ENCODE results near the gene FOXQ1. TPM values are rescaled to one million over a fixed set of nuclear protein-coding genes. Genes with fewer than 3 reads are reported as not detected.

FOXQ1 gene
- total and polyA plus RNA-seq, 2 of the 13 experiments (the other 11 are each of a cell fraction or from before 2014, with no cell fraction given), result 35.2 to 39.8 TPM

DNA sequence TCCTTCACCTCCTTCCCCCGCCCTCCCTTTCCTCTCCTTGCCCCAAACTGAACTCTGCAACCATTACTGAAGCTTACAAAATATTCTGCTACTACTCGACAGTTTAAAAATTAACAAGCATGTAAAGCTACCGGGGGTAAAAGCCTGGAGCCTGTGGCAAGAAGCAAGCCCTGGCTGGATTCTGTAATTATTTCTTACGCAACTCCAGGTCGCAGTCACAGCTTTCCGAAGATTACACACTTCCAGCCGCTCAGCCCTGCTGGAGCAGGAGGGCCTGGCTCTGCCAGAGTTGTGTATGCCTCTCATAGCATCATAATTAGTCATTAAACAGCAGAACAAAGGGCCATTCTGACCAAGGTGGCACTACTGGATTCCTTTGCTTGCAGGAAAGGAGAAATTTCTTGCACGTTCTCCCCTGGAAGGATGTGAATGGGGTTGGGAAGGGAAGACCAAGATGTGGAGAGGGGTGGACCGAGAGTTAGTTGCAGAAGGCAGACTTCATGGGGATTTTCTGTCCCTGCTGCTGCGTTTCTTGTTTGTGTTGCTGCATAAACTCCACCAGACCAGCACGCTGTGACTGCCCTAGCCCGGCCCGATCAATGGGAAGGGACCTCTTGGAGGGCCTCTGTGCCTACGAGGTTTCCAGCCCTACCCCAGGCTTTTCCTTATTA is 23.6 kb downstream of the FOXQ1 start (continued):
- TF ChIP-seq, protein P1, sequence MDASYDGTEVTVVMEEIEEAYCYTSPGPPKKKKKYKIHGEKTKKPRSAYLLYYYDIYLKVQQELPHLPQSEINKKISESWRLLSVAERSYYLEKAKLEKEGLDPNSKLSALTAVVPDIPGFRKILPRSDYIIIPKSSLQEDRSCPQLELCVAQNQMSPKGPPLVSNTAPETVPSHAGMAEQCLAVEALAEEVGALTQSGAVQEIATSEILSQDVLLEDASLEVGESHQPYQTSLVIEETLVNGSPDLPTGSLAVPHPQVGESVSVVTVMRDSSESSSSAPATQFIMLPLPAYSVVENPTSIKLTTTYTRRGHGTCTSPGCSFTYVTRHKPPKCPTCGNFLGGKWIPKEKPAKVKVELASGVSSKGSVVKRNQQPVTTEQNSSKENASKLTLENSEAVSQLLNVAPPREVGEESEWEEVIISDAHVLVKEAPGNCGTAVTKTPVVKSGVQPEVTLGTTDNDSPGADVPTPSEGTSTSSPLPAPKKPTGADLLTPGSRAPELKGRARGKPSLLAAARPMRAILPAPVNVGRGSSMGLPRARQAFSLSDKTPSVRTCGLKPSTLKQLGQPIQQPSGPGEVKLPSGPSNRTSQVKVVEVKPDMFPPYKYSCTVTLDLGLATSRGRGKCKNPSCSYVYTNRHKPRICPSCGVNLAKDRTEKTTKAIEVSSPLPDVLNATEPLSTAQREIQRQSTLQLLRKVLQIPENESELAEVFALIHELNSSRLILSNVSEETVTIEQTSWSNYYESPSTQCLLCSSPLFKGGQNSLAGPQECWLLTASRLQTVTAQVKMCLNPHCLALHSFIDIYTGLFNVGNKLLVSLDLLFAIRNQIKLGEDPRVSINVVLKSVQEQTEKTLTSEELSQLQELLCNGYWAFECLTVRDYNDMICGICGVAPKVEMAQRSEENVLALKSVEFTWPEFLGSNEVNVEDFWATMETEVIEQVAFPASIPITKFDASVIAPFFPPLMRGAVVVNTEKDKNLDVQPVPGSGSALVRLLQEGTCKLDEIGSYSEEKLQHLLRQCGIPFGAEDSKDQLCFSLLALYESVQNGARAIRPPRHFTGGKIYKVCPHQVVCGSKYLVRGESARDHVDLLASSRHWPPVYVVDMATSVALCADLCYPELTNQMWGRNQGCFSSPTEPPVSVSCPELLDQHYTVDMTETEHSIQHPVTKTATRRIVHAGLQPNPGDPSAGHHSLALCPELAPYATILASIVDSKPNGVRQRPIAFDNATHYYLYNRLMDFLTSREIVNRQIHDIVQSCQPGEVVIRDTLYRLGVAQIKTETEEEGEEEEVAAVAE (CRISPR knock-in tag; IDR thresholded peaks at IDR 0.05; ENCODE audit: borderline replicate concordance), result peak; percentile 87; the same call in 1 of the 2 replicates
- TF ChIP-seq KDM4B (CRISPR knock-in tag; IDR thresholded peaks at IDR 0.05), result peak; percentile 79; the same call in 1 of the 2 replicates
- no peak for TF ChIP-seq ZFP90 (CRISPR knock-in tag; IDR thresholded peaks at IDR 0.05; ENCODE audit: borderline replicate concordance)
- TF ChIP-seq, protein P2, sequence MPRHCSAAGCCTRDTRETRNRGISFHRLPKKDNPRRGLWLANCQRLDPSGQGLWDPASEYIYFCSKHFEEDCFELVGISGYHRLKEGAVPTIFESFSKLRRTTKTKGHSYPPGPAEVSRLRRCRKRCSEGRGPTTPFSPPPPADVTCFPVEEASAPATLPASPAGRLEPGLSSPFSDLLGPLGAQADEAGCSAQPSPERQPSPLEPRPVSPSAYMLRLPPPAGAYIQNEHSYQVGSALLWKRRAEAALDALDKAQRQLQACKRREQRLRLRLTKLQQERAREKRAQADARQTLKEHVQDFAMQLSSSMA (CRISPR knock-in tag; IDR thresholded peaks at IDR 0.05), result peak; percentile 83; the same call in 1 of the 2 replicates
- 0 out of 2 replicates have a peak, but pooled peaks have one; percentile 17 for TF ChIP-seq WIZ (CRISPR knock-in tag; IDR thresholded peaks at IDR 0.05)
- TF ChIP-seq, protein P3, sequence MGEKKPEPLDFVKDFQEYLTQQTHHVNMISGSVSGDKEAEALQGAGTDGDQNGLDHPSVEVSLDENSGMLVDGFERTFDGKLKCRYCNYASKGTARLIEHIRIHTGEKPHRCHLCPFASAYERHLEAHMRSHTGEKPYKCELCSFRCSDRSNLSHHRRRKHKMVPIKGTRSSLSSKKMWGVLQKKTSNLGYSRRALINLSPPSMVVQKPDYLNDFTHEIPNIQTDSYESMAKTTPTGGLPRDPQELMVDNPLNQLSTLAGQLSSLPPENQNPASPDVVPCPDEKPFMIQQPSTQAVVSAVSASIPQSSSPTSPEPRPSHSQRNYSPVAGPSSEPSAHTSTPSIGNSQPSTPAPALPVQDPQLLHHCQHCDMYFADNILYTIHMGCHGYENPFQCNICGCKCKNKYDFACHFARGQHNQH (CRISPR knock-in tag; IDR thresholded peaks at IDR 0.05), result peak; percentile 92
- no peak; the same call in 1 of the 2 replicates for TF ChIP-seq SP5 (CRISPR knock-in tag; IDR thresholded peaks at IDR 0.05; ENCODE audit: borderline replicate concordance, low read depth)
- peak; percentile 41; the same call in 1 of the 2 replicates for TF ChIP-seq RELA (CRISPR knock-in tag; IDR thresholded peaks at IDR 0.05)
- TF ChIP-seq FOXP1 (IDR thresholded peaks at IDR 0.05), result no peak
- TF ChIP-seq FOXP1 (CRISPR knock-in tag; IDR thresholded peaks at IDR 0.05), result peak; percentile 90
- no peak for TF ChIP-seq NFE2 (CRISPR knock-in tag; IDR thresholded peaks at IDR 0.05)
- no peak for TF ChIP-seq ZNF468 (CRISPR knock-in tag; IDR thresholded peaks at IDR 0.05)
- peak; percentile 89 for TF ChIP-seq ZNF501 (CRISPR knock-in tag; IDR thresholded peaks at IDR 0.05)
- TF ChIP-seq, protein P4, sequence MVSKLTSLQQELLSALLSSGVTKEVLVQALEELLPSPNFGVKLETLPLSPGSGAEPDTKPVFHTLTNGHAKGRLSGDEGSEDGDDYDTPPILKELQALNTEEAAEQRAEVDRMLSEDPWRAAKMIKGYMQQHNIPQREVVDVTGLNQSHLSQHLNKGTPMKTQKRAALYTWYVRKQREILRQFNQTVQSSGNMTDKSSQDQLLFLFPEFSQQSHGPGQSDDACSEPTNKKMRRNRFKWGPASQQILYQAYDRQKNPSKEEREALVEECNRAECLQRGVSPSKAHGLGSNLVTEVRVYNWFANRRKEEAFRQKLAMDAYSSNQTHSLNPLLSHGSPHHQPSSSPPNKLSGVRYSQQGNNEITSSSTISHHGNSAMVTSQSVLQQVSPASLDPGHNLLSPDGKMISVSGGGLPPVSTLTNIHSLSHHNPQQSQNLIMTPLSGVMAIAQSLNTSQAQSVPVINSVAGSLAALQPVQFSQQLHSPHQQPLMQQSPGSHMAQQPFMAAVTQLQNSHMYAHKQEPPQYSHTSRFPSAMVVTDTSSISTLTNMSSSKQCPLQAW (CRISPR knock-in tag; IDR thresholded peaks at IDR 0.05), result peak; percentile 100
- peak; percentile 80 for TF ChIP-seq AHR (CRISPR knock-in tag; IDR thresholded peaks at IDR 0.05)
- peak; percentile 86; the same call in 1 of the 2 replicates for TF ChIP-seq ZNF788 (CRISPR knock-in tag; IDR thresholded peaks at IDR 0.05; ENCODE audit: borderline replicate concordance)
- peak; percentile 74; the same call in 1 of the 2 replicates for TF ChIP-seq SIX1 (CRISPR knock-in tag; IDR thresholded peaks at IDR 0.05; ENCODE audit: borderline replicate concordance)
- 0 out of 2 replicates have a peak, but pooled peaks have one; percentile 77 for TF ChIP-seq ZSCAN21 (CRISPR knock-in tag; IDR thresholded peaks at IDR 0.05; ENCODE audit: borderline replicate concordance)
- TF ChIP-seq, protein P5, sequence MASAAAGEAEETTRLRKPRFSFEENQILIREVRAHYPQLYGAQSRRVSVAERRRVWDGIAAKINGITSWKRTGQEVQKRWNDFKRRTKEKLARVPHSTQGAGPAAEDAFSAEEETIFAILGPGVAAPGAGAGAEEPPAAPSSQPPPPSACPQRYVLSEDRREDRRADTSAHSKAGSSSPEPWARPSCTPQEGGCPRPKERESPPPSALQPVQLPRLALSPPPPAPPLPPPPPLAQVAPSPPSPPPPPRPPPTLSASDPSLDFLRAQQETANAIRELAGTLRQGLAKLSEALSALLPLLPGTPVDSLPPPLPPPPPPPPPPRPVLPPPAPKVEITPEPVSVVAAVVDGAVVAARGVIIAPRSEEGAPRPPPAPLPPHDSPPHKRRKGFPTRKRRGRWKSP (CRISPR knock-in tag; IDR thresholded peaks at IDR 0.05), result peak; percentile 65; the same call in 1 of the 2 replicates
- TF ChIP-seq KLF15 (CRISPR knock-in tag; IDR thresholded peaks at IDR 0.05; ENCODE audit: borderline replicate concordance), result no peak
- peak; percentile 72; the same call in 1 of the 2 replicates for TF ChIP-seq NR2F2 (IDR thresholded peaks at IDR 0.05; ENCODE audit: borderline replicate concordance, low read depth)
